ENCODE measurements around the gene CD55.

CD55 gene

GRCh38 chr1:207330011-207330710 lies 8.7 kb downstream of the CD55 start:
- DNase-seq (ENCODE audit: low read depth): no peak

GRCh38 chr1:207331354-207332313 lies 10.2 kb downstream of the CD55 start:
- DNase-seq (ENCODE audit: low read depth): no peak

GRCh38 chr1:207333009-207333600 lies 11.6 kb downstream of the CD55 start:
- DNase-seq (ENCODE audit: low read depth): no peak

GRCh38 chr1:207333620-207334019 lies 12.1 kb downstream of the CD55 start:
- no peak for DNase-seq (ENCODE audit: low read depth)

- no peak for DNase-seq (ENCODE audit: low read depth)
Measured at GRCh38 chr1:207334337-207334736, 12.9 kb downstream of the CD55 start.

GRCh38 chr1:207335138-207335537 lies 13.7 kb downstream of the CD55 start:
- DNase-seq (ENCODE audit: low read depth): no peak

- no peak for DNase-seq (ENCODE audit: low read depth)
Measured at GRCh38 chr1:207335695-207336363, 14.4 kb downstream of the CD55 start.

- DNase-seq (ENCODE audit: low read depth): peak; percentile 62
Measured at GRCh38 chr1:207336559-207337467, 15.3 kb downstream of the CD55 start.

GRCh38 chr1:207342332-207342731 lies 20.9 kb downstream of the CD55 start:
- no peak for DNase-seq (ENCODE audit: low read depth)

- no peak for DNase-seq (ENCODE audit: low read depth)
Measured at GRCh38 chr1:207343675-207344074, 22.2 kb downstream of the CD55 start.

- no peak for DNase-seq (ENCODE audit: low read depth)
Measured at GRCh38 chr1:207344221-207344620, 22.7 kb downstream of the CD55 start.

- no peak for DNase-seq (ENCODE audit: low read depth)
Measured at GRCh38 chr1:207345644-207346477, 24.4 kb downstream of the CD55 start.

- no peak for DNase-seq (ENCODE audit: low read depth)
Measured at GRCh38 chr1:207346513-207346912, 25.0 kb downstream of the CD55 start.

- DNase-seq (ENCODE audit: low read depth): no peak
Measured at GRCh38 chr1:207349979-207350378, 28.5 kb downstream of the CD55 start.

- DNase-seq (ENCODE audit: low read depth): no peak
Measured at GRCh38 chr1:207352554-207352953, 31.1 kb downstream of the CD55 start.

GRCh38 chr1:207355060-207355459 lies 33.6 kb downstream of the CD55 start:
- no peak for DNase-seq (ENCODE audit: low read depth)

- DNase-seq (ENCODE audit: low read depth): no peak
Measured at GRCh38 chr1:207355513-207356295, 34.2 kb downstream of the CD55 start.

GRCh38 chr1:207361029-207361428 lies 39.6 kb downstream of the CD55 start:
- DNase-seq (ENCODE audit: low read depth): no peak

- no peak for DNase-seq (ENCODE audit: low read depth)
Measured at GRCh38 chr1:207361889-207362288, 40.4 kb downstream of the CD55 start.
